Testis (tissue), 2 donors: ENCODE data around the gene IRX5.

Experiments
- CTCF ChIP-seq, 3 experiments: fragments of 450-650 bp in 2 of 3; fragments of 200-600 bp in 1 of 3; sonication (generic) in 1 of 3; IDR thresholded peaks; one replicate each; pipeline ENCODE4 v1.5.1; 2016 to 2019; ENCODE audit warnings: antibody characterized with exemption in 3 of 3, mild to moderate bottlenecking in 2 of 3, moderate library complexity in 1 of 3
- POLR2A ChIP-seq: fragments of 450-650 bp; IDR thresholded peaks from one replicate; pipeline ENCODE4 v1.6.1; 2017; ENCODE audit warnings: antibody characterized with exemption, mild to moderate bottlenecking, moderate library complexity

GRCh38 chr16:54935266-54935968 is 4.8 kb downstream of the IRX5 start:
- TF ChIP-seq POLR2A, result no peak
- no peak for TF ChIP-seq CTCF (IDR thresholded peaks at IDR 0.05)
